Erythroblast (primary cell): ENCODE measurements around the gene PYM1.
"Not testable (repeated sequence)": the region's sequence is repeated elsewhere in the genome, so short reads cannot be mapped to it uniquely, and the experiment has no call there.

Source experiments
- DNase-seq, 2 experiments: peaks; one replicate each; lab custom pipeline; 2025; lab: John Stamatoyannopoulos, UW
- GATA1 ChIP-seq: IDR thresholded peaks from 2 replicates; pipeline ENCODE4 v1.6.1; 2011; ENCODE audit warnings: low read depth, mild to moderate bottlenecking, control low read depth, low read length, moderate library complexity
- POLR2A ChIP-seq: IDR thresholded peaks from 2 replicates; pipeline ENCODE4 v1.6.1; 2011; ENCODE audit warnings: mild to moderate bottlenecking, low read length

PYM1 gene

DNA sequence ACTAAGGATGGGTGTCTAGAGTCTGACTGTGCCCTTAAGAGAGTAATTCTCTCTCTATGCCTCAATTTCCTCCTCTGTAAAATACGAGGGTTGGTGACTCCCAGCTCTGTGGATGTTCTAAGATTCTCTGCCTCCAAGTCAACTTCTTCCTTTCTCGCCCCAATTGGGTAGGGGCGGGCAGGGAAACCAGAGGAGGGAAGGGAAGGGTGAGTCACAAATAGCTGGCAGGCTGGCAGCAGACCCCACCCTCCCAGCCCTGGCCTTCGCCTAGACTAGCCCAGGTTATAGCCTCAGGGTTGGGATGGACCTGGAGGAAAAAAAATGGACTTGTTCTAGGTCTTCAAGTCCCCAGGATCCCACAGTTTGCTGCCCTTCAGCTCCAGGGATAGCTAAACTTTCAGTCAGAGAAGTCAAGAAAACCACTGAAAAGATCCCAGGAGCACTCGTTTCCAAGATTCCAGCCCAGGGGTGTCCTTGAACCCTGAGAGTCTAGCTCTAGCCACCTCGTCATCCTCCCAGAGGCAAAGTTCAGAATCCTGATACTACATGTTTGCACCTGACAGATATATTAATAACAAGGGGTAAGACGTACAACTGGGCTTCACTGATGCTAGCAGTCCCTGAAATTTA is 5.6 kb upstream of the PYM1 start:
- TF ChIP-seq GATA1 (no peak), POLR2A (no peak)
- peak in 1 of 2 experiments; percentile 30 for DNase-seq

DNA sequence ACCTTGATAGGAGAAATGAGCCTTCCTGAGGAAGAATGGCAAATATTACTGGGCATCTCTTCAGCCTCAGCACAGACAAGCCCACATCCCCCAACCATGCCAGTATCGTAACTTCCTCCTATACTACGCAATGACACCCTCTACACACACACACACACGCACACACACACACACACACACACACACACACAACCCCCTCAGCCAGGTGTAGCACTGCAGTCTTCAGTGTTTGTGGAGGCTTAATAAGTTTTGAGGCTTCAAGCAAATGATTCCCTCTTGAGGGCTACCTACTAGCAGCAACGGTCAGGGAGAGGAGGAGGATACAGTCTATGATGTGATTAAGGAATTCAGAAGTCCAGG is 4.8 kb upstream of the PYM1 start:
- TF ChIP-seq POLR2A (no peak), GATA1 (no peak)
- peak; percentile 37 to 54 for DNase-seq

DNA sequence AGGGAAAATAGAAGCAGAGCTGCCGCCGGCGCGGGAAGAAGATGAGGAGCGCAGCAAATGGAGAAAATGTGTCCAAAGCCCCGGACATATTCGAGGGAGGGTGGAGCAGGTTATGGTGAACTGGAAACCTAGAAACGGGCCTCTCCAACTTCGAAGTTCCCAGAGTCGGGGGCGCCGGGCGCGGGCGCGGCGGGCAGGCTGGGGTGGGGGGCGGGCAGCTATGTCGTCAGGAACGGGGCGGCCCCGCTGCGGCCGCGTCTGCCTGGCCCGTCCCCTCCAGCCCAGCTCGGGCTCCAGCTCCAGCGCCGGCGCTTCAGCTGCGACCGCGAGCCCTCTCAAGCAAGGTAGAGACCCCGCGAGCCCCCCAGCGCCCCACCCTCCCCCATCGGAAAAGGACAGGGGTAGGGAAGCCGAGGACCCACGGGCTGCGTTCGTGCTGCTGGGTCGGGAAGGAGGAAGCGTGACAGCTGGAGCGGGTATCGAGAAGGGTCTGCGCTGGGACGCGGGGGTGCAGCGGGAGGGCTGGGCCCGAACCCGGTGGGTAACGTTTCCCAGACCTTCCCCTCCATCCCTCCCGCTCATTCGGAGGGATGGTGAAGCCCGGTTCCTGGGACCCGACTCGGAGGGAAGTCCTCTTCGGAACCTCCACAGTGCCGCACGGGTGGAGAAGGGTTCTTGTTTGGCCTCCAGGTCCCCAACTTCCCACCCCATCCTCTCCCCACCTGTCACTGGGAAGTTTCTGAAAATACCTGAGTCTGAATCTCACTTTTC is 4.3 kb upstream of the PYM1 start:
- no peak for TF ChIP-seq POLR2A
- TF ChIP-seq GATA1, result no peak
- peak; percentile 69 to 70 for DNase-seq

DNA sequence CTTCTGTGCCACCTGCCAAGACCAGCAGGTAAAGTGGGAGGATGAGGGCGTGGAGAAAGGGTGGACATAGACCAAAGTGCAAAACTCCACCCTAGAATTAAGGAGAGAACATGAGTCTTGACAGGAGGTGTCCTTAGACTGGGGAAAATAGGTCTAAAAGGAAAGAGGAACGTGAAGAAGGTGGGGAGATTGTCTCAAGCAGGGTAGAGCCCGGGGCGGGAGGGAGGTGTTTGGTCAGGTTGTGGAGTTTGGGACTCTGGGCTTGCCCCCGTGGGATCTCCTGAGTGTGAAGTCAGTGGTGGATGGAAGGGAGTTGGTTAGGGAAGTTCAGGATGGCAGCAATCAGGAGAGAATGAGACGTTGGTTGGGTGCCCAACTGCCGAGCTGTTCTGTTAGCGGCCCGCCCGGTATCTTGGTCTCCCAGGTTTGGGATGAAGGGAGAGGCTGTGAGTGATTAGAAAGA is 3.7 kb upstream of the PYM1 start:
- DNase-seq, result peak; percentile 69 to 70
- TF ChIP-seq GATA1 (no peak), POLR2A (no peak)

DNA sequence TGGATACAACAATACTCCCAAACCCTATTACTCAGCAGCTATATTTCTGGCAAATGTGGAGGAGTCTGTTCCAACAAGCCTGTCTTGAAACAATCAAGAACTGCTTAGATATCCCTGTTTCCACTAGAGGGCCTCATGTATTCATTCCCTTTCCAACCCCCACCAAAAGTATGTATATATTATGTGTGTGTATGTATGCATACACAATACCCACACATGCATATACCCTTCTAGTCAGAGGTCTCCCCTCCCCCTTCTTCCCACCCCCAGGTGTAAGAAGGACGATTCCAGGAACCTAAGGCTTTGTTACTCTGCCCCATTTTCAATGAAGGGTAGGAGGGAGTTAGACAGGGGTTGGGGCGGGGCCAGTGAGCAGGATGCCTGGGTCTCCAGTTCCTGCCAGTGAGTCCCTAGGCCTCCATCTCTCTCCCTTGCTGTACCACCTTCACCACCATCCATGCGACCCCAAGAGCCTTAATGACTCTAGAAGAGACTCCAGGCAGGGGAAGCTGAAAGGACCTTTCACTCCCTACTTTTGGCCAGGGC is 3.1 kb upstream of the PYM1 start, which contains the start of gene DGKA:
Gene DGKA (plus strand): TSS at position 392 of the 546 bp plus-strand sequence. CDS start 5,342 bp downstream, outside the sequence.
- peak; percentile 68 to 79 for DNase-seq

DNA sequence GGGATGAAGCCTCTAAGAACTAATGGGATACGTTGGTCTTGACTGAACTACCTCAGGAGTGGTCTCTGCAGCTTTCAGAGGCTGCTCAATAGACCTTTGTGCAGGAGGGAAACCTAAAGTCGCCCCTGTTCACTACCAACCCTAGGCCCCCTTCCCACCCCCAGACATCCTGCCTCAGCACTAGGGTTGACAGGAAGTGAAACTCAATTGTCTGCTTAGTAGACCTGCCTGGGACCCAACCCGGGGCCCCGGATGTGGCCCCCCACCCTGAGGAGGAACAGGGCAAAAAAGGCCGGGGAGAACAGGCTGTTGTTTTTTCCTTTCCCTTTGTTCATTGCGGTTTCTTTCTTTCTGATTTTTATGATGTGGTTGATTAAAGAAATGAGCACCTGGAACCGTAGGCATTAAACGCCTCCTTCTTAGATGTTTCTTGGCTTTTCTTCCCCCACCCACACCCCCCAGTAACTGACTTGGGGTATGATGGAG is 1.7 kb upstream of the PYM1 start:
- no peak for TF ChIP-seq POLR2A
- no peak for TF ChIP-seq GATA1
- no peak for DNase-seq

More for the DNA sequence above, 3.1 kb upstream of the PYM1 start, which contains the start of gene DGKA:
- TF ChIP-seq GATA1, result no peak
- TF ChIP-seq POLR2A, result no peak

DNA sequence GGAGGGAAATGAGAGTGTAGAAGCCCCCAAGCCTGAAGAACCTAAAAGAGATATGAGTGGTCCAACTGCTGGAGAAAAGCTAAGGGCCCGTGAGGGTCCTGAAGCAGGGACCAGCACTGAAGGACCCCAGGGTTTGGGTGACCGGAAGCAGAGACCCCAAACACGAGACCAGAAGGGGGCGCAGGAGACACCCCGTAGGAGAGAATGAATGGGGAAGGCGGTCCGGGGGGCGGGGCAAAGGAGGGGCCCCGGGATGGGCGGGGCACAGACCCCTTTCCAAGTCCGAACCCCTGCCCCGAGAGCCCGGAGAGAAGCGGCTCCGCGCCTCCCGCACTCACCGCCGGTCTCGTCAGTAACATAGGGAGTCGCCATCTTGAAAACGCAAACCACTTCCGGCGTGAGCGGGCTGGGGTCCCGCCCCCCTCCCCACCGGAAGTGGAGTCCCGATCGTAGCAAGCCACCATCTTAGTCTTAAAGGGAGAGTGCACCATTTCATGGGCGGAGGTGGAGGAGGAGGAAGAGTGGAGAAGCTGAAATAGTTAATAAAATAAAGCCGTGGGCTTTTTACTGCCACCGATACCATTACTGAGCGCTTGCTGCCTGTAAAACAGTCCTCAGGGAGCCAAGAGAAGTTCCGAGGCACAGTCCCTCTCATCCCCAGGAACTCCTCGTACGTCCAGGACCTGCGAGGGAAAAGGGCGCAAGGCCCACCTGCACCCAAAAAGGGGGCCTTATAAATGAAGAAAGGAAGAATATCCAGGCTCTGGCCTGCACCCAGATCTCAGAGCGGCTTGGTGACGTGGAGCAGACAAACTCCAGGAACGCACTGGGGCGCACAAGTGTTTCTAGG is 731 bp downstream of the PYM1 start:
- TF ChIP-seq GATA1 (no peak), POLR2A (no peak)
- DNase-seq, result peak; percentile 94 to 95

DNA sequence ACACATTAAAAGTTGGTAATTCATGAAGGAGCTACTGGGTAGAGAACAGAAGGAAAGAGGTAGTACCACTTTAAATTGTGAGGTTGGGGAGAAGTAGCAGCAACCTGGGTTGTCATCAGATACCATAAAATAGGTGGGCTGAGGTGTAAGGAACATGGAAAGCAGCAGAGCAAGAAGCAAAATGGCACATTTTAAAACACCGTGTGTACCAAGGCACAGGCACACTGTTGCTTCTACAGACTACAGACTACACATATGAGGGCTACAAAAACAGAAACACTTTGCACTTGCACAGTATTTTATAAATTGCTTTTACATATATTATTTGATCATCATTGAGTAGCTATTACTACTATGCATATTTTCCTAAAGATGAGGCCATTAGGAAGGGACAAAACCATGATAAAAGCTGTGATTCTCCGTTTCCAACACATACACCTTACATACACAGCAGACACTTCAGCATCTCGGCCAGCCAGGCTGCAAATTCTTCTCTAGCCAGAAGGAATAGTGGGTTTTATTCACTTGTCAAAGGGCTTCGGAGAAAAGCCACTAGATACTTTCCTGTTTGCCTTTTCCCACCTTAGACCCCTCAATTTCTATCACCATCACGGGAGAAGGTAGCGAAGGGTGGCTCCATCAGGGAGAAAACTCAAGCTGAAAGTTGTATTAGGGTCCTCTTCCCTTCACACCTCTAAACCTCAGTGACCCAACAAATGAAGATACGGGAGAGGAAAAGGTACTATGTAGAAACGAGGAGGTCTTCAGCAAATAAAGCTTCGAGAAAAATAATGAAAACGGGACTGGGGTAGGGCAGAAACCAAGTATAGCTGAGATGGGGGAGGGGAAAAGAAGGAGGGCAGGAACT is 1.6 kb downstream of the PYM1 start:
- TF ChIP-seq POLR2A, result no peak
- no peak for TF ChIP-seq GATA1
- DNase-seq, result peak in 1 of 2 experiments; percentile 36

DNA sequence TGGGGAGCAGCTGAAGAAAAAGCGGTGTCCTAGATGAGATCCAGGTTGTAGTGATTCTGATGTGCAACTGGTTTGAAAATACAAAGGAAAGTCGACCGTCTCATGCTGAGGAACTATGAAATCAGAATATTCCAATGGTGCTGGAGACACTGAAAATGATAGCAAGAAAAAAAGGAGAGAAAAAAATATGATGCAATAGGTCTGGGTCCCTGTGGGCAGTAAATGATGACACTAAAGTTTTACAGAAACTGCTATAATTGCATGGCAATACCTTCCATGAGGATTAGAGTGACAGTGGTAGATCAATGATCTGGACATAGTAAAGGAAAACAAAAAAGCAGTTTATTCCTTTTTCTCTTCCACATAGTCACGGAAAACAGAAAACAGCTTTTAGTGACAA is 2.3 kb downstream of the PYM1 start:
- peak in 1 of 2 experiments; percentile 22 for DNase-seq
- TF ChIP-seq GATA1, result no peak
- no peak for TF ChIP-seq POLR2A

DNA sequence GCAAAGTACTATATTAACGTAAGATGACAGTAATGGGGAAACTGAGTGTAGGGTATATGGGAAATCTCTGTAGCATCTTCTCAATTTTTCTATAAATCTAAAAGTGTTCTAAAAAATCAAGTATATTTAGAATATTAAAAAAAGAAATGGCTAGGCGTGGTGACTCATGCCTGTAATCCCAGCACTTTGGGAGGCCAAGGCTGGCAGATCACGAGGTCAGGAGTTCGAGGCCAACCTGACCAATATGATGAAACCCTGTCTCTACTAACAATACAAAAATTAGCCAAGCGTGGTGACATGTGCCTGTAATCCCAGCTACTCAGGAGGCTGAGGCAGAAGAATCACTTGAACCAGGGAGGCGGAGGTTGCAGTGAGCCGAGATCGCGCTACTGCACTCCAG is 4.0 kb downstream of the PYM1 start:
- not testable (repeated sequence) for DNase-seq

DNA sequence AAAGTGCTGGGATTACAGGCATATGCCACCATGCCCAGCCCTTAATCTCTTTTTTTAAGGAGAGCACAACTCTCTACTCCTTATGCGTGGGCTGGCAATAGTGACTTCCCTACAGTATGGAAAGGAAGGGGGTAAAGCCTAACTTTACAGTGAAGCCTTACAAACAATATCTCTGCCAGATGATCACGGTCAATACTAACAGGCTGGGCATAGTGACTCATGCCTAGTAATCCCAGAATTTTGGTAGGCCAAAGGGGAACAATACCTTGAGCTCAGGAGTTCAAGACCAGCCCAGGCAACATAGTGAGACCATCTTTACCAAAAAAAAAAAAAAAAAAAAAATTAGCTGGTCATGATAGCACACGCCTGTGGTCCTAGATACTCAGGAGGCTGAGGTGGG is 5.6 kb downstream of the PYM1 start:
- DNase-seq, result no peak
- TF ChIP-seq POLR2A (no peak), GATA1 (no peak)

DNA sequence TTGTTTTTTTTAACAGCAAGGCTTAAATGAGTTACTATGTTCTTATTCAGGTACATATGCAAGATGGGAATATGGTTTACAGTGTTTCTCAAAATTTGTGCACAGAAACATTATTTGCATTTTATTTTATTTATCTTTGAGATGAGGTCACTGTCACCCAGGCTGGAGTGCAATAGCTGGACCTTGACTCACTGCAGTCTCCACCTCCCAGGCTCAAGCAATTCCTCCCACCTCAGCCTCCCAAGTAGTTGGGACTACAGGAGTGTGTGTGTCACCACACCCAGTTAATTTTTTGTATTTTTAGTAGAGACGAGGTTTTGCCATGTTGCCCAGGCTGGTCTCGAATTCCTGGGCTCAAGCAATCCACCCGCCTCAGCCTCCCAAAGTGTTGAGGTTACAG is 8.7 kb downstream of the PYM1 start:
- not testable (repeated sequence) for DNase-seq

DNA sequence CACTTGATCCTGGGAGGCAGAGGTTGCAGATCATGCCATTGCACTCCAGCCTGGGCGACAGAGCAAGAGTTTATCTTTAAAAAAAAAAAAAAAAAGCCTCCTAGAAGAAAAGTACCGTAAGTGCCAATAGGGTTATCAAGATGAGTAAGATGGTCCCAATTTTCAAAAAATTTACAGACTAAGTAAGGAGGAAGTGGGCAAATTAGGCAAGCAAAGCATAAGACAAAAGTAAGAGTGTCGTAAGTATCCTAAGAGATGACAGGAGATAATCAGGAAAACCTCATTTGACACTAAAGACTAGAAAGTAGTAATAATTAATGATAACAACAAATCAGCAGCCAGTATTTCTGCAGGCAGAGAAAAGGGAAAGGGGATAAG is 12.2 kb downstream of the PYM1 start:
- TF ChIP-seq GATA1 (no peak), POLR2A (no peak)
- DNase-seq, result no peak
